H1 (cell line): ENCODE measurements around the gene SH3BGRL3. TPM values are rescaled to one million over a fixed set of nuclear protein-coding genes. Genes with fewer than 3 reads are reported as not detected.
A peak's percentile ranks its signal among the peaks of the same experiment; 100 is the strongest.

Experiments used
- CTCF ChIA-PET: fragments of 300-600 bp; sonication (Branson Sonifier 250); formaldehyde crosslinking; loops from one replicate; lab custom pipeline; 2021; ENCODE audit not compliant: partially characterized antibody; lab: Charles Lee
- POLR2A ChIA-PET: fragments of 300-600 bp; sonication (Branson Sonifier 250); formaldehyde crosslinking; loops from one replicate; lab custom pipeline; 2021; ENCODE audit warnings: inconsistent platforms; ENCODE audit not compliant: partially characterized antibody; lab: Charles Lee
- DNase-seq, 2 experiments: peaks; one replicate each; pipeline versions ENCODE4 v3.0.0 to v3.0.0-alpha.2; 2010 to 2022; ENCODE audit warnings: low spot score in 2 of 2, low read depth in 1 of 2, mixed read lengths in 1 of 2
- FAIRE-seq: peaks from 2 replicates; lab custom pipeline; 2011; peaks lifted over from hg19 to GRCh38; lab: Jason Lieb, UNC
- H2AFZ ChIP-seq: 2 replicates; pipeline ENCODE4 v1.8.1; 2012; ENCODE audit warnings: low read length, inconsistent platforms
- H2AK5ac ChIP-seq: 2 replicates; pipeline ENCODE4 v1.6.1; 2013; ENCODE audit warnings: low read depth, low read length
- H2BK120ac ChIP-seq: replicated peaks from 2 replicates; pipeline ENCODE3; 2013; ENCODE audit warnings: low read depth, low read length, inconsistent platforms
- H2BK12ac ChIP-seq: 2 replicates; pipeline ENCODE4 v1.6.1; 2013; ENCODE audit warnings: low read depth, low read length
- H2BK15ac ChIP-seq: 2 replicates; pipeline ENCODE4 v1.6.1; 2013; ENCODE audit warnings: low read length
- H2BK20ac ChIP-seq: 2 replicates; pipeline ENCODE4 v1.6.1; 2013; ENCODE audit warnings: low read length
- H2BK5ac ChIP-seq: 2 replicates; pipeline ENCODE4 v1.6.1; 2013; ENCODE audit warnings: low read depth, low read length
- H3K14ac ChIP-seq: 2 replicates; pipeline ENCODE4 v1.6.1; 2013; ENCODE audit warnings: inconsistent platforms; ENCODE audit not compliant: insufficient read length
- H3K18ac ChIP-seq: 2 replicates; pipeline ENCODE4 v1.6.1; 2013; ENCODE audit warnings: low read length; ENCODE audit errors: extremely low read depth
- H3K23ac ChIP-seq: 2 replicates; pipeline ENCODE4 v1.6.1; 2013; ENCODE audit warnings: inconsistent platforms; ENCODE audit not compliant: insufficient read length
- H3K23me2 ChIP-seq: 2 replicates; pipeline ENCODE4 v1.6.1; 2013; ENCODE audit warnings: low read depth, low read length
- H3K27ac ChIP-seq: 2 replicates; pipeline ENCODE4 v1.6.1; 2011; ENCODE audit warnings: low read depth, low read length, inconsistent platforms
- H3K27me3 ChIP-seq, 4 experiments: replicated peaks in 1 of 4; 1 replicate in 1 of 4; 2 replicates in 3 of 4; pipeline versions ENCODE4 v1.6.1 to v1.8.1; 2011 to 2013; ENCODE audit warnings: low read length in 3 of 4, mild to moderate bottlenecking in 3 of 4, inconsistent platforms in 2 of 4, mixed read lengths in 2 of 4, moderate library complexity in 1 of 4; ENCODE audit not compliant: control insufficient read depth in 3 of 4, insufficient read depth in 3 of 4; ENCODE audit errors: extremely low read depth in 1 of 4
- H3K36me3 ChIP-seq, 4 experiments: 2 replicates each; pipeline versions ENCODE4 v1.6.1 to v1.8.1; 2011 to 2013; ENCODE audit warnings: mild to moderate bottlenecking in 4 of 4, low read length in 3 of 4, moderate library complexity in 2 of 4, control low read depth in 1 of 4, inconsistent platforms in 1 of 4; ENCODE audit not compliant: insufficient read depth in 4 of 4, control insufficient read depth in 2 of 4
- H3K4ac ChIP-seq: replicated peaks from 2 replicates; pipeline ENCODE3; 2013; ENCODE audit warnings: low read length, low read depth, mixed read lengths, inconsistent platforms; ENCODE audit not compliant: insufficient read length
- H3K4me1 ChIP-seq, 4 experiments: replicated peaks in 1 of 4; 1 replicate in 1 of 4; 2 replicates in 3 of 4; pipeline versions ENCODE4 v1.6.1 to v1.8.1; 2011 to 2013; ENCODE audit warnings: low read length in 3 of 4, inconsistent platforms in 2 of 4, mixed read lengths in 1 of 4; ENCODE audit not compliant: insufficient read depth in 4 of 4, control insufficient read depth in 3 of 4
- H3K4me2 ChIP-seq, 2 experiments: 2 replicates each; pipeline versions ENCODE4 v1.6.1 to v1.8.1; 2011 to 2013; ENCODE audit warnings: low read depth in 2 of 2, low read length in 2 of 2, control low read depth in 1 of 2, inconsistent platforms in 1 of 2, mild to moderate bottlenecking in 1 of 2; ENCODE audit not compliant: insufficient read depth in 1 of 2
- H3K4me3 ChIP-seq, 4 experiments: fragments of 200-600, 300-600 bp in 1 of 4; sonication (generic), shearing (Covaris generic), sonication (Bioruptor Twin) in 1 of 4; 2 replicates each; pipeline versions ENCODE4 v1.5.1 to v1.8.1; 2011 to 2016; ENCODE audit warnings: low read length in 4 of 4, low read depth in 3 of 4, control low read depth in 2 of 4, inconsistent platforms in 2 of 4, mild to moderate bottlenecking in 2 of 4, mixed read lengths in 1 of 4, moderate library complexity in 1 of 4; ENCODE audit not compliant: insufficient read depth in 2 of 4; ENCODE audit errors: extremely low read depth in 1 of 4
- H3K56ac ChIP-seq: replicated peaks from 2 replicates; pipeline ENCODE3; 2013; ENCODE audit warnings: low read depth, mild to moderate bottlenecking, mixed read lengths, low read length, inconsistent platforms; ENCODE audit not compliant: insufficient read length
- H3K79me1 ChIP-seq: 2 replicates; pipeline ENCODE4 v1.6.1; 2013; ENCODE audit warnings: low read depth, low read length, control low read depth
- H3K79me2 ChIP-seq, 2 experiments: 2 replicates each; pipeline versions ENCODE4 v1.6.1 to v1.8.1; 2012 to 2013; ENCODE audit warnings: low read length in 2 of 2, mild to moderate bottlenecking in 2 of 2, inconsistent platforms in 1 of 2; ENCODE audit not compliant: insufficient read depth in 2 of 2, control insufficient read depth in 1 of 2
- H3K9ac ChIP-seq, 4 experiments: replicated peaks in 1 of 4; 1 replicate in 1 of 4; 2 replicates in 3 of 4; pipeline versions ENCODE4 v1.6.1 to v1.8.1; 2011 to 2013; ENCODE audit warnings: low read depth in 3 of 4, low read length in 3 of 4, control low read depth in 2 of 4, mild to moderate bottlenecking in 2 of 4, moderate library complexity in 2 of 4, inconsistent platforms in 1 of 4; ENCODE audit errors: extremely low read depth in 1 of 4
- H3K9me3 ChIP-seq, 2 experiments: 2 replicates each; pipeline versions ENCODE4 v1.6.1 to v1.8.1; 2012 to 2013; ENCODE audit warnings: mild to moderate bottlenecking in 2 of 2, moderate library complexity in 2 of 2, control low read depth in 1 of 2, inconsistent platforms in 1 of 2, low read depth in 1 of 2, low read length in 1 of 2, mixed read lengths in 1 of 2; ENCODE audit not compliant: insufficient read depth in 2 of 2
- H4K20me1 ChIP-seq, 2 experiments: replicated peaks in 1 of 2; 2 replicates each; pipeline versions ENCODE3 to v1.8.1; 2011 to 2013; ENCODE audit warnings: inconsistent platforms in 2 of 2, low read length in 2 of 2, mild to moderate bottlenecking in 1 of 2; ENCODE audit not compliant: insufficient read depth in 2 of 2, control insufficient read depth in 1 of 2
- H4K5ac ChIP-seq: 2 replicates; pipeline ENCODE4 v1.6.1; 2013; ENCODE audit warnings: low read length, low read depth, mixed read lengths, inconsistent platforms; ENCODE audit not compliant: insufficient read length
- H4K8ac ChIP-seq: 2 replicates; pipeline ENCODE4 v1.8.0; 2013; ENCODE audit warnings: mild to moderate bottlenecking, moderate library complexity, low read length, inconsistent platforms; ENCODE audit not compliant: insufficient read depth; ENCODE audit errors: extremely low read depth
- H4K91ac ChIP-seq: replicated peaks from 2 replicates; pipeline ENCODE3; 2013; ENCODE audit warnings: low read length, mixed read lengths, inconsistent platforms; ENCODE audit not compliant: insufficient read length
- CEBPB ChIP-seq: IDR thresholded peaks from 2 replicates; pipeline ENCODE4 v1.6.1; 2012; ENCODE audit warnings: low read depth, low read length
- EZH2 ChIP-seq: fragments of 200-600 bp; sonication (generic); IDR thresholded peaks from 2 replicates; pipeline ENCODE4 v1.7.1; 2012; ENCODE audit warnings: low read depth, mild to moderate bottlenecking, moderate library complexity, low read length, inconsistent platforms; ENCODE audit not compliant: severe bottlenecking
- WGBS, 2 experiments: shearing (Covaris generic) in 1 of 2; methylation state at CpG; one replicate each; pipeline versions ENCODE4 v1.1.6 to v1.1.7; 2013 to 2015; ENCODE audit warnings: low lambda C conversion rate in 2 of 2, mixed read lengths in 2 of 2, inconsistent platforms in 1 of 2, low coverage in 1 of 2, missing lambda C conversion rate in 1 of 2; ENCODE audit not compliant: insufficient replicate concordance in 2 of 2, insufficient coverage in 1 of 2, insufficient read length in 1 of 2; ENCODE audit errors: extremely low coverage in 1 of 2, missing lambda C conversion rate in 1 of 2; 5-methylcytosine and 5-hydroxymethylcytosine counted together
- polyA plus RNA-seq, 7 experiments: library from polyadenylated mRNA; depleted of rRNA in 3 of 7; stranded (reverse) in 5 of 7; unstranded in 2 of 7; fragments of >200 nt in 5 of 7; fragments of 200-250 nt in 2 of 7; gene quantifications; 1 replicate in 5 of 7; 2 replicates in 1 of 7; 4 replicates in 1 of 7; pipeline versions ENCODE4 v1.2.1 to v1.2.3, GENCODE V29; 2011 to 2013; ENCODE audit warnings: missing spikeins in 2 of 7, mixed read lengths in 2 of 7
- total RNA-seq: library from RNA; stranded (reverse); fragmentation: NEBNext Ultra II Directional; extraction: Animal tissue kit (Norgen Biotek cat#: 25700); gene quantifications from 2 replicates; pipeline ENCODE4 v1.2.1, GENCODE V29; 2021

Gene SH3BGRL3
- total and polyA plus RNA-seq, 2 of the 8 experiments (the other 6 are each of a cell fraction or from before 2014, with no cell fraction given) = 77.8 to 107 TPM

- peak; percentile 84 for TF ChIP-seq CEBPB
- TF ChIP-seq EZH2 = no peak
- Histone ChIP-seq H3K4me3 (no peak overlapping the region), H3K27ac (no peak overlapping the region), H3K36me3 (peaks cover 0 to 4% (median 0%) of the 10 kb centered on the region in 4 experiments; a peak in 1 of 8 replicates), H2BK15ac (0 out of 2 replicates have a peak overlapping the region, but pooled peaks have one; percentile 10), H2BK120ac (no peak overlapping the region), H3K14ac (no peak overlapping the region), H3K9ac (no peak overlapping the region; a peak in 1 of 7 replicates), H3K79me2 (peaks cover 0 to 5% of the 10 kb centered on the region in 2 experiments; a peak in 1 of 4 replicates), H4K8ac (no peak overlapping the region), H3K4me2 (no peak overlapping the region), H4K91ac (no peak overlapping the region), H3K4ac (no peak overlapping the region), H3K79me1 (no peaks in the 10 kb centered on the region), H2BK12ac (0 out of 2 replicates have a peak overlapping the region, but pooled peaks have one; percentile 28), H3K23me2 (peaks cover 9% of the 10 kb centered on the region; the same call in 1 of the 2 replicates), H3K27me3 (no peaks in the 10 kb centered on the region), H2AFZ (no peak overlapping the region), H4K5ac (no peak overlapping the region), H3K4me1 (peaks cover 8 to 34% (median 22%) of the 10 kb centered on the region in 4 experiments), H3K9me3 (no peaks in the 10 kb centered on the region), H2AK5ac (no peak overlapping the region), H3K56ac (no peak overlapping the region), H3K23ac (no peak overlapping the region), H2BK5ac (no peak overlapping the region), H3K18ac (no peak overlapping the region), H4K20me1 (peaks cover 4 to 17% of the 10 kb centered on the region in 2 experiments), H2BK20ac (0 out of 2 replicates have a peak overlapping the region, but pooled peaks have one; percentile 32)
- no peak for DNase-seq
- 91% methylated on average over 12 of the region's 12 CpGs; no CpG with 5 or more reads in 1 of the 2 experiments for WGBS, 2 experiments
- ChIA-PET POLR2A (interaction anchor here (0.7 to 3.2 kb wide), 10 partner anchors 17 to 188 kb away, joined by 3 to 27 read pairs (median 4); partner anchors contain the start of genes CD52, CRYBG2, HMGN2 and LIN28A), CTCF (interaction anchor here (0.6 to 39.7 kb wide), 25 partner anchors 8 to 257 kb away, joined by 3 to 1530 read pairs (median 10); partner anchors contain the start of genes CATSPER4, CD52, CNKSR1 and CRYBG2)
- no peak for FAIRE-seq
These were observed 4.1 kb downstream of the SH3BGRL3 start for GRCh38 chr1:26283871-26284596.
